ENCODE data around the gene CYB561.
"Not testable (repeated sequence)": the region's sequence is repeated elsewhere in the genome, so short reads cannot be mapped to it uniquely, and the experiment has no call there.

Gene CYB561

DNA sequence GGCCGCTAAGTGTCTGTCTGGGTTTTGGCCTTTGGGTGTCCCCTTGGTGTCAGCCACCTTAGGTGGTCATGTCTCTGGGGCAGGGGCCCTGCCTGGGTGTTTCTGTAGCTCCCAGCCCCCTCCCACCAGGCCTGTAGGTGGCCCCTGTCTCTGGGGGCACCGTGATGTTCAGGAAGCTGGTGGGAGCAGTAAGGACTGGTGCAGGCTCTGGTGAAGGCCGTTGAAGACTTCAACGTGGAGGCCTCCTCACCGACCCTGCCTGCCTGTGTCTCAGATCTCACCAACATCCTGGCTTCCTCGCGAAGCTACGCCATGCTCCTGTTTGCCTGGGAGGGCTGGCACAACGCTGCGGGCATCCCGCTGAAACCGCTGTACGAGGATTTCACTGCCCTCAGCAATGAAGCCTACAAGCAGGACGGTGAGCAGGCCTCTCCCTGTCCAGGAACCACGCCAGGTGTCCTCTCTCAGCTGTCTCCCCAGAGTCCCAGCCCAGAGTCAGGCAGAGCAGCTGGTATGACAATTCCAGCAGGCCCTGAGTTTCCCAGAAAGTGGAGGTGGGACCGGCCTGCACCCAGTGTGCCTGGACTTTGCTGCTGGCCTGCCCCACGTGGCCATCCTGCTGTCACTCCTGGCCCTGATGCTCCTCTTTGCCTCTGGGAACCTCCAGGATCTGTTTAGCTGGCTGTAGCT, 33.5 kb upstream of the CYB561 start:
- no peak for DNase-seq (ENCODE audit: low read depth in 2 of 2)

DNA sequence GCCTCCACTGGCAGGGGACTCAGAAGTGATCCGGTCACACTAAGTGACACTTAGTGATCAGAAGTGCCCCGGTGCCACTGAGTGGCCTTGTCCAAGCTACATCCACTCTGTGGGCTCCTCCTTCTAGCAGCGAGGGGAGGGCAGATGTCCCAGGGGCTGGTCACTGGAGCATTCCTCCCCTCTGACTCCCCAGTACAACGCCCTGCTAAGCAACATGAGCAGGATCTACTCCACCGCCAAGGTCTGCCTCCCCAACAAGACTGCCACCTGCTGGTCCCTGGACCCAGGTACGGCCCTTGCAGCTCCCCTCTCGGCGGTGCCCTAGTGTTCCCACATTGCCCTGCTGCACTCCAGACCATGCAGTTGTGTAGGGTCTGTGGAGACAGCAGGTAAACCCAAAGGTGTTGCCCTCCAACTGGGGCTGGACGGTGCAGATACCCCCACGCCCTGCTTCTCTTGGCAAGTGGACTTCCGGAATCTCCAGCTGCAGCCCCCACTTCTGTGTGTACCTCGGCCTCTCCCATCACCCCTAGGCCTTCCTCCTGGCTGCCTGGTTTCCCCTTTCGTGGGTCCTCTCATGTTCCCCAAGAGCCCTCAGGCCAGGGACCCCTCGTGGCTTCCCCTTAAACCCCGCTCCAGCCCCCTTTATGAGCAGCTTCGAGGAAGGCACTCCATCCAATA, 32.8 kb upstream of the CYB561 start:
- peak; percentile 40 to 55 for DNase-seq (ENCODE audit: low read depth in 2 of 2)

DNA sequence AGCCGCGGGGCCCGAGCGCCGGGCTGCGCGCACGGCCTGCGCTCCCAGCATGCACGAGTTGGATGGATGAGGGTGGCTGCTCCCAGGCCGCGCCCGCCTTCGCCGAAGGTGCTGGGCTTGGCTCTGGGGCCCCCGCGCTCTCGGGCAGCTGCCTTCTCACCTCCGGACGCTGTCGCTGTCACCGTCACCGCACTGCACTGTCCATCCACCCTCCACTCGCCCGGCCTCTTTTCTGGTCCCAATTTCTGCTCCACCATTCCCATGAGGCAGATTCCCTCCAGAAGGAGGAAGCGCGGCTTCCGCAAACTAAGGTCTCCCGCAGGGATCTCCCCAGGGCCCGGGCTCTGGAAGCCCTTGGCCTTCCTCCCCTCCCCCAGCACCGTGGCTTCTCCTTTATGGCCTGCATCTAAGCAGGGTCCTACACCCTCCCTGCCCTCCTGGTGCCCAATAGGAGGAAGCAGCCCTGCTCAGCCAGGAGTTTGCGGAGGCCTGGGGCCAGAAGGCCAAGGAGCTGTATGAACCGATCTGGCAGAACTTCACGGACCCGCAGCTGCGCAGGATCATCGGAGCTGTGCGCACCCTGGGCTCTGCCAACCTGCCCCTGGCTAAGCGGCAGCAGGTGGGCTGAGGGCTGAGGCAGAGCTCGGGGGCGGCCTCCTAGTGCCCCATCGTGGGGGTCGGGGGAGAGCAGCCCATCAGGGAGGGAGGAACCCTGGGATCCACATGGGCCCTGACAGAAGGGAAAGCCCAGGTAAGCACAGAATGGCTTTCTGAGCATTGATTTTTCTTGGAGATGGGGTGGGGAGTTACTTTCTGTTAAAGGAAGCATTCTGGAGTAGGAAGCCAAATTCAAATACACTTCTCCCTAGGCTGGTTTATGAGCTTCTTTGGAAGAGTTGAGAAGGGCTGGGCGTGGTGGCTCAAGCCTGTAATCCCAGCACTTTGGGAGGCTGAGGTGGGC, 31.7 kb upstream of the CYB561 start:
- no peak for DNase-seq (ENCODE audit: low read depth in 2 of 2)

DNA sequence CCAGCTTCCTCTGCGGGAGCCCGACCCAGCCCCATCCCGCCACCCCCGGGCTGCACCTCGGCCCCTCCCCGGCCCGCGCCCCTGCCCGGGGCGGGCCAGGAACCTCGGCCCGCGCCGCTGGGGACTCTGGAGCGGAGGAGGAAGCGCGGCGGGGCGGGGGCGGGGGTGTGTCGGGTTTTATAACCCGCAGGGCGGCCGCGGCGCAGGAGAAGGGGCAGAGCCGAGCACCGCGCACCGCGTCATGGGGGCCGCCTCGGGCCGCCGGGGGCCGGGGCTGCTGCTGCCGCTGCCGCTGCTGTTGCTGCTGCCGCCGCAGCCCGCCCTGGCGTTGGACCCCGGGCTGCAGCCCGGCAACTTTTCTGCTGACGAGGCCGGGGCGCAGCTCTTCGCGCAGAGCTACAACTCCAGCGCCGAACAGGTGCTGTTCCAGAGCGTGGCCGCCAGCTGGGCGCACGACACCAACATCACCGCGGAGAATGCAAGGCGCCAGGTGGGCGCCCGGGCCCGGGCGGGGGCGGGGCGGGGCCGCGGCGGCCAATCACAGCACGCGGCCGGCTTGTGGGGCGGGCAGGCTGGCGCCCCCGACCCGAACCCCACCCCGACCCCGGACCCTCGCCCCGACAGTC, 30.9 kb upstream of the CYB561 start, which contains the start of gene ACE:
TSS of gene ACE (plus strand) at position 208 of the 626 bp plus-strand sequence. CDS start at position 242, 34 bp downstream.
- no peak for DNase-seq (ENCODE audit: low read depth in 2 of 2)

DNA sequence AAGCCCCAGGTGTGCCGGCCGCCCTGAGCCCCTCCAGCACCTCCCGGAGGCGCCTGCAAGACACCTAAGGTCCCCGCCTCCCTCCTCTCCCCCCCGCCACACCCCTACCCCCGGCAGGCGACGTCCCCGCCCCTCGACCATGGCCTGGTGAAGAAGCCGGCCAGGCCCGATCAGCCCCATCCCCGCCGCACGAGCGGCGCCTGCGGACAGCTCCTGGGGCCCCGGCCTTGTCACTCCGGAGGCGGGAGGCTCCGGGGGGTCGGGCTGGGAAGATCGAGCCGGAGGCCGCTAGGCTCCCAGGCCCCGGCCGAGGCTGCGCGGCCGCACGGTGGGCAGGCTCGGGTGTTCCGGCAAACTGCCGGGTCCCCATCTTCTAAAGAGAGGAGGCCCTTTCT, 30.4 kb upstream of the CYB561 start:
- DNase-seq (ENCODE audit: low read depth in 2 of 2): no peak

DNA sequence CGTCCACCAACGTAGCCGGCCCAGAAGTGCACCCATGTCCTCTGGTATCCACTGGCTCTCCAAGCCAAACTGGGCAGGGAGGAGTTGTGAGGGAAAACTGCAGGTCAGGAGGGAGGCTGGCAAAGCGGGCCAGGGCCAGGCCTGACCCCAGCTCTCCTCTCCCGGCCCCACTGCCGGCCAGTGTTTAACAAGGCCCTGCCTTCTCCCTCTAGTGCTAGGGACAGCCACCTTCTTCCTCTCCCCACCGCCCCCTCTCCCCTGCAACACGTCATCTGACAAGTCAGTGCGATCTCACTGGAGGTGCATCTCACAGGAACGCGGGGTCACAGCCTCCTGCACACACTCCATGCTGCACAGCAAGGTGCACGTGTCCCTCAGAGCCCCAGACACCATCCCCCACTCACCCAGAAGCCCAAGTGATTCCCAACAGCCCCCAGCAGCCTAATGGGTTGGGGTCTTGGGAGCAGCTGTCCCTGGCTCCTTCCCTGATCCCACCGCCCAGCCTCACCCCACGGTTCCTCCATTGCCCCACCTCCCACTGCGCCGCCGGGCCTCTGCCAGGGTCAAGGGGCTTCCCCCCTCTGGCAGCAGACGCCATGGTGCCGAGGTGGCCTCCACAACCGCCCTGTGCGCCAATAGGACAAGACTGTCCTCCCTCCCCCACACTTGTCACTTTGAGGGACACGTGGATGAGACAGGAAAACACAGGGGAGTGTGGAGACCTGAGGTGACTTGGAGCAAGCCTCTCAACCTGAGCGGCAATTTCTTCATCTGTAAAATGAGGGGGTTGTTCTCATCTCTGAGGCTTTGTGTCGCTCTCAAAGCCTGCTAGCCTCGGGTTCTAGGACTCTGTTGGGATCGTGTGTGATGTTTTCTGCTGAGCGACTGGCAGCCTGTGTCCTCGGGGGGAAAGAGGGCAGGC, 29.6 kb upstream of the CYB561 start:
- no peak for DNase-seq (ENCODE audit: low read depth in 2 of 2)

DNA sequence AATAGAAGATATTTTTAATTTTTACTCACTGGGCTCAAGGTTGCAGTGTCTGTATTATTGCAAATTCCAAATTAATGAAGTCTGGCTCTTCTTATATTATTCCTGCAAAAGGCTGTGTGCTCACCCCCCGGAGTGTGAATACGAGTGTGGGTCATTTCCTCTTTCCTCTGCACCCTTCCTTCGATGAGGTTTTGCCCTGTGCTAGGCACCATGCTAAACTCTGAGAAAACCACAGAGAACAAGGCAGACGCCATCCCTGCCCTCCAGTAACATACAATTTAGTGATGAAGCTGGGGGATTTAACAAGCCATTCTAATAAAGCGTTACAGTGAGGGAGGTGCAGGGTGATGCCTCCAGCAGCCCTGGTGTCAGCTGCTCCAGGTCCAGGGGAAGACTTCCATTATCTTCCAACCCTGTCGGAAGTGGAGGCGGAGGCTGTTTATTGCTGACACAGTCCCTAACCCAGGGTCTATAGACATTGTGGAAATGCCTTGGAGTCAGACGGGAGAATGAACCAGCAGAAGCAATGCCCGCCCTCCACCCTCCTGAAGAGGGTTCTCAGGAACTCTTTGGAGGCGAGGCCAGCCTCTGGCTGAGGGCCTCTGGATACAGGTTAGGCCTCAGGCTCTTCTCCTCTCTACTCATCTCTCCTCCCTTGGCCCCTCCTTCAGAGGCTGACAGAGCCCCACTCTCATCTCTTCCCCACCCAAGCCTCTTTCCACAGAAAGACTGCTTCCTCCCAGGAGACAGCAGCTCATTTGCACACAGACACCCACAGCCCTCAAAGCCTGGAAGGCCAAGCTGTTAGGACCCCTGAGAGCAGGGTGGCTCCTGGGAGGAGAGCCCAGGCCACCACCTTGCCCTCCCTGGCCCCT, 28.7 kb upstream of the CYB561 start:
- DNase-seq (ENCODE audit: low read depth in 2 of 2): no peak

DNA sequence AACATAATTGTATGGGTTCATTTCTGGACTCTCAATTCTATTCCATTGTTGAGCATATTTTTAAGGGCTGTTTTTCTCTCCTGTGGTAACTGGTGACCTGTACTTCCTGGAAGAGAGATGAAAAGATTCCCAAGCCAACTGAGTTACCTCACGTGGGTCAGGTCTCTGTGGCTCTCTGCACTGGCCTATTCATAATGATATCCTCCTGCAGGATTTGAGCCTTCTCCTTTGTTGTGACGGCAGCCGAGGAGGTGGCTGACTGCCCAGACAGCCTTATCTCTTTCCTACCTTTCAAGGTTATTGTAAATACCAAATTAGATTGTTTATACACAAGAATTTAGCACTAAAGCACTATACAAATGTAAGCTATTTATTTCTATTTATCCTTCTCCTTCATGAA, 28.1 kb upstream of the CYB561 start:
- no peak for DNase-seq (ENCODE audit: low read depth in 2 of 2)

DNA sequence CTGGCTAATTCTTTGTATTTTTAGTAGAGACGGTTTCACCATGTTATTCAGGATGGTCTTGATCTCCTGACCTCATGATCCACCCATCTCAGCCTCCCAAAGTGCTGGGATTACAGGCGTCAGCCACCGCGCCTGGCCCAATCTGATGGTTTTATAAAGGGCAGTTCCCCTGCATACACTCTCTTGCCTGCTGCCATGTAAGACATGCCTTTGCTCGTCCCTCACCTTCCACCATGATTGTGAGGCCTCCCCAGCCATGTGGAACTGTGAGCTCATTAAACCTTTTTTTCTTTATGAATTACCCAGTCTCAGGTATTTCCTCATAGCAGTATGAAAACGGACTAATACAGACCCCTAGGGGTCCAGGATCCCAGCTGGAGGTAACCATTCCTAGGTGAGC, 22.0 kb upstream of the CYB561 start:
- DNase-seq (ENCODE audit: low read depth in 2 of 2): not testable (repeated sequence)

DNA sequence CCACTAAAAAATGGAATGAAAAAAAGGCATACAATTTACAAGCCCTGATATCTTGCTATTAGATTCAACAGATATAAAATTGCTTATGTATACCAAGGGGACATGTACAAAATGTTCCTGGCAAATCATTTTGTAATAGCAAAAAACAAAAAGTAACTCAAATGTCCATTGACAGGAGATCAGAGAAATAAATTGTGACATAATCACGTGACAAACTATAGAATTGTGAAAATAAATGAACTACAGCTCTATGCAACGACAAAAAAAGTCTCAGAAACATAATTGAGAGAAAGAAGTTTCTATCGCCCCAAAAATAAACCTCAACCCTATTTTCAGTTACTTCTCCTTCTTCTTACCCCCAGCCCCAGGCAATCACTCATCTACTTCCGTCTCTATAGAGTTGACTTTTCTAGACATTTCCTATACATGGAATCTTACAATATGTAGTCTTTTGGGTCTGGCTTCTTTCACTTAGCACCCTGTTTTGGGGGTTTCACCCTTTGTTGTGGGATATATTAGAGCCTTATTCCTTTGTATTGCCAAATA, 18.7 kb upstream of the CYB561 start:
- no peak for DNase-seq (ENCODE audit: low read depth in 2 of 2)

DNA sequence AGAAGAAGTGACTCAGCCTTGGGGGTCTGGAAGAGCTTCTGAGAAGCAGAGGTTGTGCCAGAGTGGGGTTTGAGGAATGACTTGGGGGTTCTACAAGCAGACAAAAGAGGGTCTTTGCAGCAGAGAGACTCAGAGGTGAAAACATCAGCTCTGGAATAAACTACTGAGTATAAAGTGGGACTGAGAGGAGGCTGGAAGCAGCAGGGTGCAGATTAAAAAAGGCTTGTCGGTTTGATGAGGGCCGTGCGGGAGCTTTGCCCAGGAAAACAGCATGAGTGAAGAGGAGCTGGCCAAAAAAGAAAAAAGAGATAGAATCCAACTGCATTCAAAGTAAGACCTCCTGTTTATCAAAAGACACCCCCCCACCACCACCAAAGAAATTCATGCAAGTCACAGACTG, 17.7 kb upstream of the CYB561 start:
- no peak for DNase-seq (ENCODE audit: low read depth in 2 of 2)

DNA sequence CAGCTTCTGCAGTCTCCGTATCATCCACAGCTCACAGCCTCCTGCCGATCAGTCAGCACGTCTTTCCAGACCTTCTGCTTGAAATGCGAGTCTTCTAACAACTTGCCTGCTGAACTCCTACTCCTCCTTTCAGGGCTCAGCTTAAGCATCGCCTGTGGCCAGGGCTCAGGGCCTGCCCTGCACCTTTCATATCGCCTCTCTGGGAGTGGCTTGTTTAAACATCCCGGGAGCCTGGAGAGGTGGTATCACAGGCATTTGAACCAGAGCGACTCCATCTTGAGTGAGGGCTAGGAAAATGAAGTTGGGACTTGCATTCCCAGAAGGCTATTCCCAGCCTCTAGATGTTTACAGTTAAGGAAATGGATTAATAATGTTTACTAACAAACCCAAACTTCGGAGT, 13.9 kb upstream of the CYB561 start:
- DNase-seq (ENCODE audit: low read depth in 2 of 2): no peak

DNA sequence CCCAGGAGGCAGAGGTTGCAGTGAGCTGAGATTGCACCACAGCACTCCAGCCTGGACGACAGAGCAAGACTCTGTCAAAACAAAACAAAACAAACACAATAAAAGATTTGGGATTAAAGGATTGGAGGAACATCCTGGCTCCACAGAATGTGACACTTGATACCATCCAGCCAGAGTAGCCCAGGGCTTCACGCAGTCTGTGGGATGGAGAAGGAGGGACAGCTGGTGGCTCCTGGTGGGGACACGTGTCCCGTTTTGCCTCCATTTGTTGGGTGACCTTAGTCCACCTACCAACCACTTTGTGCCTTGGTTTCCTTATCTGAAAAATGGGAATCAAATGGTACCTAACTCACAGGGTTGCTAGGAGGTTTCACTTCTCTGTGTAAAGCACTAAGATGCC, 12.4 kb upstream of the CYB561 start:
- no peak for DNase-seq (ENCODE audit: low read depth in 2 of 2)

DNA sequence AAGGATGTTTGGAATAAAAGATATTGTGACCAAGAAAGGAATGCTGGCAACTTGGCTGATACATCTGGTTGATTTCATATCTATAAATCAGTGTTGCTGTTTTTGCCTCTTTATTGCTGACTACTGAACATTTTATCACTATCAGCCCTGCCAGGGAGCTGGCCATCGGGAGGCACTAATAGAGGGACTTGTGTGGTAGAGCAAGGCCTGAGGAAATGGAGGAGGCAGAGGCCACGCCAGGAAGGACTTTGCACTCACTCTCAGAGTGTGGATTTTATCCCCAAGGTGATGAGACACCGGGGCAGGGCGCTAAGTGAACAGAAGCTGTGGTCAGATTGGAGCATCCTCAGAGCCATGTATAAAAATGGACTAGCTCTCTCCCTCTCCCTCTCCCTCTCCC, 9.3 kb upstream of the CYB561 start:
- DNase-seq (ENCODE audit: low read depth in 2 of 2): no peak

DNA sequence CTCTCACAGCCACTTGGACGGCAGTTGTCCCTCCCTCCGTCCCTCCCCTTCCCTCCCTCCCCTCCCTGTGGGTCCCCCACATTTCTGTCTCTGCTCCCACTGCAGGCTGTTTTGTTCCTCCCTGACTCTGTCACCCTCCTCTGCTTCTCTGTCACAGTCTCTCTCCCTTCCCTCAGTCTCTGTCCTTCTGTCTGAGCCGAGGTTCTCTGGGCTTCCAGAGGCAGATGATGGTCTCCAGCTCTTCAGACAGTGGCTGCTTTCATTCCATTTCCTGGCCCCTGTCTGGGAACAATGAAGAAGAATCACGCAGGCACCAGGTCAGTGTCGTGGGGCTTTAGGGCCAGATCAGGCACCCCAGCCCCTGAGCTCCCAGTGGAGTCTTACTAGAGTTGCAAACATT, 8.8 kb upstream of the CYB561 start:
- no peak for DNase-seq (ENCODE audit: low read depth in 2 of 2)

DNA sequence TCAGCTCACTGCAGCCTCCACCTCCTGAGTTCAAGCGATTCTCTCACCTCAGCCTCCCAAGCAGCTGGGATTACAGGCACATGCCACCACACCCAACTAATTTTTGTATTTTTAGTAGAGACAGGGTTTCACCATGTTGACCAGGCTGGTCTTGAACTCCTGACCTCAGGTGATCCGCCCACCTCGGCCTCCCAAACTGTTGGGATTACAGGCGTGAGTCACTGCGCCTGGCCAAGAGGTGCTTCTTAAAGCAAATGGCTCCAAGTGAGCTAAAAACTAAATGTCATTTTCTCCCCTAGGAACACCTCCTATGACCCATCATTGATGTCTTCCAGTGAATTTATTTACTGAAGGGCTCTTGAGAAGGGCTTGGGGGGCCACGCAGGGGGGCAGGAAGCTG, 8.3 kb upstream of the CYB561 start:
- not testable (repeated sequence) for DNase-seq (ENCODE audit: low read depth in 2 of 2)

DNA sequence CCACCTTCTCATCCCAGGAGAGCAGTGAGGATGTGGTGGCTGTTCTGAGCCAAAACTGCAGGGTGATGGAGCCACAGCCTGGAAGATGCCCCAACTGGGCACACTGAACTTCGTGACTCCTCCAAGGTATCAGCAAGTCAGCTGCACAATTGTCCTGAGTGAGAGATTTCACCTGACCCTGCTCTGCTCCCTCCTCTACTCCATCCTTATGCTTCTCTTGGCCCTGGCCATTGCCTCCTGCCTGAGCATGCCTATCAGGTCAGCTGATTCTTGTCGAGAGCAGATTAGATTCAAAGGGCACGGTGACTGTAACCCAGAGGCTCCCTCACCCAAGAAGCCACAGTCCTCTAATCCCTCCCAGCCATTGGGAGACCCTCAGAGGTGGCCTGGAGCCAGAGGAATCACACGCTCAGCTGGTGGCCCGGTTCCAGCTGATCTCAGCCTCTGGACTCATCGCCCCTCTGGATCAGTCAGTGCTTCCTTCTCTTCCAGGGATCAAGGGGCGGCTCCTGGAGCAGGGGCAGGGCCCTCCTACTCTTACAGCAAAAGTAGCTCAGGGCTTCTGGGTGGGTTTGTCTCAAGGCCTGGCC, 7.0 kb upstream of the CYB561 start:
- no peak for DNase-seq (ENCODE audit: low read depth in 2 of 2)

DNA sequence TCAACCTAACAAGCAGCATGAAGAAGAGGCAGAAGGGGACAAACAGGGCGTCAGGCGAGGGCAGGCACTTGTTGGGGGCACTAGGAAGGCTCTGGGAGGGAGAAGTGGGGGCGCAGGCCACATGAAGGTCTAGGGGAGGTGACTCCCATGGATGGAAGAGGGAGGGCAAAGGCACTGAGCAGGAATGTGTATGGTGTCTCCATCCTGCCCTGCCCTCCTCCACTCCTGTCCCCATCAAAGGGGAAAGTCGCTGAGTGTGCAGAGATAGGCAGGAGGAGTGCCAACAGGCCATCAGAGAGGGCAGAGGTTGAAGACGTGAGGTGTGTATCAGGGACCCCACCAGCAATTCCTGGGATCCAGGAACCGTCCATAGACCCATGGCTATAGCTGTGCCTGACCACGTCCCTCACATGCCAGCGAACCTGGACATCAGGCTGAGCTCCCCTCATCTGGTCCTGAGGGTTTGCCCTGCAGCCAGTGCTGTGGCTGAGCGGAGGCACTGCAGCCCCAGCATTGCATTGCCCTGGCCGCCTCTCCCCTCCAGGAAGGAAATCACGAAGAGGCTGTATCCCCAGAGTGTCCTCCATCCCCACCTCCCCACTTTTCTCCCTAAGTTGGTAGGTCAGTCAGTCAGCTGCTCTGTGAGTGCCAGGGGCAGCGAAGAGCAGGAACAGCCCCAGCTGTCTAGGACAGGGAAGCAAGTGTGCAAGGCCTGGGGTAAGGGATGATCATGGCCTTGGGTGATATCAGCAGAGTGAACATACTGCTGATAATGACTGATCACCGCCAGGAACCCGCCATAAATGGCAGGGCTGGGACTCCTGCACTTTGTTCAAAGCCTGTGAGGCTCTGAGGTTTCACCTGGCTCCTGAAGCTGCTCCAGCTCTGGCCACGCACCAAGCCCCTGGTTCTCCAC, 6.2 kb upstream of the CYB561 start:
- no peak for DNase-seq (ENCODE audit: low read depth in 2 of 2)
